ENCODE measurements around the gene WNT7B. TPM values are rescaled to one million over a fixed set of nuclear protein-coding genes. Genes with fewer than 3 reads are reported as not detected.

Gene WNT7B
- total RNA-seq, 1 experiment from 2014 or later = 0.33 TPM

- TF ChIP-seq ERG (CRISPR knock-in tag; IDR thresholded peaks at IDR 0.05) (no peak), MAX (CRISPR knock-in tag; IDR thresholded peaks at IDR 0.05) (no peak), E2F1 (CRISPR knock-in tag; IDR thresholded peaks at IDR 0.05) (no peak), KAT7 (CRISPR knock-in tag; IDR thresholded peaks at IDR 0.05; ENCODE audit: borderline replicate concordance) (no peak), ZNF423 (CRISPR knock-in tag; IDR thresholded peaks at IDR 0.05) (no peak), FOXJ3 (CRISPR knock-in tag; IDR thresholded peaks at IDR 0.05; ENCODE audit: borderline replicate concordance) (no peak)
These were observed 7.0 kb downstream of the WNT7B start (continued) for GRCh38 chr22:45969801-45970470.

- DNase-seq (ENCODE audit: low spot score) (no peak), ATAC-seq (peak; percentile 13; the same call in 1 of the 2 replicates)
- Mint-ChIP-seq H3K36me3 (peaks cover 3% of the 10 kb centered on the region), H3K27me3 (ENCODE audit: low read depth) (peaks cover 64% of the 10 kb centered on the region), H3K4me1 (peaks cover 24% of the 10 kb centered on the region), H3K4me3 (no peak overlapping the region; the same call in 1 of the 2 replicates), H3K9me3 (no peaks in the 10 kb centered on the region), H3K27ac (no peak overlapping the region)
- ChIA-PET POLR2A (no interaction called here), CTCF (interaction anchor here (0.5 to 3.0 kb wide), 16 partner anchors 8 to 392 kb away, joined by 3 to 69 read pairs (median 4); no protein-coding TSS in a partner anchor)
- TF ChIP-seq ZNF425 (CRISPR knock-in tag; conservative IDR thresholded peaks at IDR 0.05) = no peak
- no peak for TF ChIP-seq PRRX2 (CRISPR knock-in tag; IDR thresholded peaks at IDR 0.05)
- no peak for TF ChIP-seq ESRRA (CRISPR knock-in tag; IDR thresholded peaks at IDR 0.05; ENCODE audit: borderline replicate concordance)
- TF ChIP-seq ETV6 (CRISPR knock-in tag; IDR thresholded peaks at IDR 0.05) = no peak
- TF ChIP-seq SMAD3 (CRISPR knock-in tag; IDR thresholded peaks at IDR 0.05; ENCODE audit: borderline replicate concordance) = no peak
- no peak for TF ChIP-seq CREM (CRISPR knock-in tag; IDR thresholded peaks at IDR 0.05)
- no peak for TF ChIP-seq ZNF138 (CRISPR knock-in tag; conservative IDR thresholded peaks at IDR 0.05)
- no peak for TF ChIP-seq SOX15 (CRISPR knock-in tag; IDR thresholded peaks at IDR 0.05)
- TF ChIP-seq ZNF263 (CRISPR knock-in tag; IDR thresholded peaks at IDR 0.05; ENCODE audit: low read depth) = no peak
These were observed 7.6 kb downstream of the WNT7B start for GRCh38 chr22:45969414-45969799.

- Mint-ChIP-seq H3K36me3 (peaks cover 3% of the 10 kb centered on the region), H3K27me3 (ENCODE audit: low read depth) (peaks cover 59% of the 10 kb centered on the region), H3K27ac (no peak overlapping the region), H3K4me3 (no peak overlapping the region), H3K9me3 (no peaks in the 10 kb centered on the region), H3K4me1 (peaks cover 24% of the 10 kb centered on the region)
- ChIA-PET POLR2A (no interaction called here), CTCF (interaction anchor here (0.7 to 3.0 kb wide), 15 partner anchors 8 to 391 kb away, joined by 3 to 69 read pairs (median 4); no protein-coding TSS in a partner anchor)
- ATAC-seq (no peak), DNase-seq (ENCODE audit: low spot score) (no peak)
- TF ChIP-seq CDX4 (CRISPR knock-in tag; IDR thresholded peaks at IDR 0.05; ENCODE audit: borderline replicate concordance) = no peak
- TF ChIP-seq SOX15 (CRISPR knock-in tag; IDR thresholded peaks at IDR 0.05) = no peak
- no peak for TF ChIP-seq GTF2I (CRISPR knock-in tag; conservative IDR thresholded peaks at IDR 0.05)
- no peak for TF ChIP-seq HMGXB4 (CRISPR knock-in tag; IDR thresholded peaks at IDR 0.05)
- no peak for TF ChIP-seq ATF3 (CRISPR knock-in tag; conservative IDR thresholded peaks at IDR 0.05)
- no peak for TF ChIP-seq ATF1 (CRISPR knock-in tag; IDR thresholded peaks at IDR 0.05)
- no peak for TF ChIP-seq ZNF281 (CRISPR knock-in tag; IDR thresholded peaks at IDR 0.05)
- TF ChIP-seq ZNF671 (CRISPR knock-in tag; IDR thresholded peaks at IDR 0.05) = no peak
These were observed 8.1 kb downstream of the WNT7B start for GRCh38 chr22:45968751-45969413.
